Effector CD4-positive, alpha-beta T cell (primary cell): ENCODE measurements around the gene TIAL1.
"Not testable (repeated sequence)": the region's sequence is repeated elsewhere in the genome, so short reads cannot be mapped to it uniquely, and the experiment has no call there.

ENCODE experiments used
- DNase-seq: peaks from one replicate; pipeline ENCODE4 v3.0.0-alpha.2; 2020

The TIAL1 gene

GRCh38 chr10:119545310-119545709 lies 51.5 kb downstream of the TIAL1 start:
- no peak for DNase-seq

- DNase-seq, result no peak
Observed at GRCh38 chr10:119543814-119544642, 52.7 kb downstream of the TIAL1 start.

- DNase-seq, result peak; percentile 42
Observed at GRCh38 chr10:119542988-119543813, 53.6 kb downstream of the TIAL1 start.

GRCh38 chr10:119542357-119542987 lies 54.3 kb downstream of the TIAL1 start, which contains the start of gene RGS10:
Gene RGS10 (minus strand): TSS chr10:119542719. CDS start chr10:119542638, 81 bp downstream.
- DNase-seq, result peak; percentile 75

- peak; percentile 33 for DNase-seq
Observed at GRCh38 chr10:119541459-119542356, 55.1 kb downstream of the TIAL1 start.

GRCh38 chr10:119541046-119541445 lies 55.7 kb downstream of the TIAL1 start:
- no peak for DNase-seq

GRCh38 chr10:119540038-119540437 lies 56.7 kb downstream of the TIAL1 start:
- DNase-seq, result no peak

- DNase-seq, result no peak
Observed at GRCh38 chr10:119539359-119539825, 57.4 kb downstream of the TIAL1 start.

- DNase-seq, result no peak
Observed at GRCh38 chr10:119538632-119539358, 58.0 kb downstream of the TIAL1 start.

GRCh38 chr10:119537953-119538630 lies 58.7 kb downstream of the TIAL1 start:
- no peak for DNase-seq

- DNase-seq, result no peak
Observed at GRCh38 chr10:119536508-119537025, 60.2 kb downstream of the TIAL1 start.

GRCh38 chr10:119535837-119536507 lies 60.8 kb downstream of the TIAL1 start:
- no peak for DNase-seq

- DNase-seq, result no peak
Observed at GRCh38 chr10:119535305-119535704, 61.5 kb downstream of the TIAL1 start.

GRCh38 chr10:119533473-119533872 lies 63.3 kb downstream of the TIAL1 start:
- DNase-seq, result no peak

GRCh38 chr10:119532791-119533190 lies 64.0 kb downstream of the TIAL1 start:
- DNase-seq, result not testable (repeated sequence)

- not testable (repeated sequence) for DNase-seq
Observed at GRCh38 chr10:119532251-119532650, 64.5 kb downstream of the TIAL1 start.

GRCh38 chr10:119531067-119531466 lies 65.7 kb downstream of the TIAL1 start:
- no peak for DNase-seq

GRCh38 chr10:119528663-119529237 lies 68.0 kb downstream of the TIAL1 start:
- not testable (repeated sequence) for DNase-seq
